ENCODE data around the gene USP32. TPM values are rescaled to one million over a fixed set of nuclear protein-coding genes. Genes with fewer than 3 reads are reported as not detected.
A peak's percentile ranks its signal among the peaks of the same experiment; 100 is the strongest.

Gene USP32
- total RNA-seq, 1 donor from 2014 or later = 39.0 TPM

- peak; percentile 9 for DNase-seq (ENCODE audit: low spot score)
Observed at GRCh38 chr17:60134396-60135150, 257.4 kb downstream of the USP32 start.

- no peak for DNase-seq (ENCODE audit: low spot score)
Observed at GRCh38 chr17:60130466-60130865, 261.5 kb downstream of the USP32 start.

DNA sequence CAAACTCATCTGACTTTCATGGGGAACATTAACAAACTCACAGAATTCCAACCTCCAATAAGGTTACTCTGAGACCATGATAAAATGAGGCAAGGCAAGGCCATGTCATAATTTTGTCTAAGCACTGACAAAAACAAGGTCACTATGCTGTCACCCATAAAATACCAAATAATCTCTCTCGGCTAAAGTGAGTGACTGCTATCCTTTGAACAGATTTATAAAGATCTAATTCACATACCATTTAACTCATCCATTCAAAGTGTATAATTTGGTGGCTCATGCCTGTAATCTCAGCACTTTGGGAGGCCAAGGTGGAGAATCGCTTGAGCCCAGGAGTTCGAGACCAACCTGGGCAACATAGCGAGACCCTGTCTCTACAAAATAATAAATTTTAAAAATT is 262.8 kb downstream of the USP32 start:
- DNase-seq (ENCODE audit: low spot score) = no peak

Other genes starting within 250 kb of the USP32 start
- gene CA4, start 242.2 kb downstream of the USP32 start, total RNA-seq = 328 TPM
- not detected for gene CHCT1, start 30.4 kb upstream of the USP32 start, total RNA-seq
- 55.1 TPM for gene APPBP2, start 134.1 kb upstream of the USP32 start, total RNA-seq
- gene PPM1D, start 208.1 kb upstream of the USP32 start, total RNA-seq = 17.0 TPM